SU-DHL-6 (cell line): ENCODE results near the gene KAT8.
"Not testable (repeated sequence)": the region's sequence is repeated elsewhere in the genome, so short reads cannot be mapped to it uniquely, and the experiment has no call there.

Source experiments
- H2AFZ ChIP-seq: fragments of 200-600 bp; sonication (generic); 2 replicates; pipeline ENCODE4 v1.6.1; 2014; ENCODE audit warnings: low read depth, mild to moderate bottlenecking, moderate library complexity, mixed read lengths, antibody characterized with exemption, low read length; ENCODE audit not compliant: severe bottlenecking
- H3F3A ChIP-seq: fragments of 200-600 bp; shearing (Covaris generic); 2 replicates; pipeline ENCODE4 v1.6.0; 2016; ENCODE audit warnings: antibody characterized with exemption, mild to moderate bottlenecking; ENCODE audit not compliant: insufficient read depth
- H3K27ac ChIP-seq: fragments of 200-600 bp; sonication (generic); 2 replicates; pipeline ENCODE4 v1.5.1; 2016; ENCODE audit warnings: low read depth, mild to moderate bottlenecking, low read length, moderate library complexity, mixed read lengths
- H3K27me3 ChIP-seq: fragments of 200-600 bp; sonication (generic), shearing (Covaris generic); 2 replicates; pipeline ENCODE4 v1.6.0; 2014; ENCODE audit warnings: mild to moderate bottlenecking, low read length
- H3K36me3 ChIP-seq: fragments of 200-600 bp; sonication (generic); 2 replicates; pipeline ENCODE4 v1.6.1; 2014; ENCODE audit warnings: mild to moderate bottlenecking, low read length, mixed read lengths
- H3K4me2 ChIP-seq: fragments of 300-600, 200-600 bp; shearing (Covaris generic), sonication (generic); 2 replicates; pipeline ENCODE4 v1.6.0; 2014; ENCODE audit warnings: low read length, low read depth, mild to moderate bottlenecking; ENCODE audit not compliant: poor library complexity, severe bottlenecking
- H3K4me3 ChIP-seq: fragments of 200-600 bp; sonication (generic); 2 replicates; pipeline ENCODE4 v1.5.1; 2014; ENCODE audit warnings: antibody characterized with exemption, low read length, mild to moderate bottlenecking, mixed read lengths; ENCODE audit not compliant: insufficient read depth, poor library complexity, severe bottlenecking
- H3K79me2 ChIP-seq: fragments of 200-600 bp; sonication (generic); 2 replicates; pipeline ENCODE4 v1.6.1; 2014; ENCODE audit warnings: mild to moderate bottlenecking, low read length, moderate library complexity; ENCODE audit not compliant: insufficient read depth
- H3K9ac ChIP-seq: fragments of 200-600 bp; sonication (generic); 2 replicates; pipeline ENCODE4 v1.7.0; 2014; ENCODE audit warnings: mild to moderate bottlenecking, low read length
- H3K9me2 ChIP-seq: fragments of 200-600 bp; sonication (generic); replicated peaks from 2 replicates; pipeline ENCODE4 v1.6.1; 2014; ENCODE audit warnings: low read length; ENCODE audit not compliant: insufficient read depth
- H3K9me3 ChIP-seq: fragments of 200-600 bp; sonication (generic); 2 replicates; pipeline ENCODE4 v1.6.1; 2014; ENCODE audit warnings: low read length, mixed read lengths; ENCODE audit not compliant: insufficient read depth
- H4K20me1 ChIP-seq: fragments of 200-600 bp; sonication (generic); 2 replicates; pipeline ENCODE4 v1.6.1; 2014; ENCODE audit warnings: low read depth, mild to moderate bottlenecking, antibody characterized with exemption, low read length, moderate library complexity, mixed read lengths
- EZH2phosphoT487 ChIP-seq: fragments of 200-600 bp; sonication (generic), shearing (Covaris generic); conservative IDR thresholded peaks from 2 replicates; pipeline ENCODE4 v1.6.1; 2018; ENCODE audit warnings: mild to moderate bottlenecking, antibody characterized with exemption, low read length, moderate library complexity, mixed read lengths
- TF ChIP-seq, protein P1 (sequence below): fragments of 200-600 bp; sonication (generic); IDR thresholded peaks from one replicate; pipeline ENCODE4 v1.5.1; 2017; ENCODE audit warnings: antibody characterized with exemption, mild to moderate bottlenecking, low read length, moderate library complexity; ENCODE audit not compliant: insufficient read depth, poor library complexity, severe bottlenecking

KAT8 gene

DNA sequence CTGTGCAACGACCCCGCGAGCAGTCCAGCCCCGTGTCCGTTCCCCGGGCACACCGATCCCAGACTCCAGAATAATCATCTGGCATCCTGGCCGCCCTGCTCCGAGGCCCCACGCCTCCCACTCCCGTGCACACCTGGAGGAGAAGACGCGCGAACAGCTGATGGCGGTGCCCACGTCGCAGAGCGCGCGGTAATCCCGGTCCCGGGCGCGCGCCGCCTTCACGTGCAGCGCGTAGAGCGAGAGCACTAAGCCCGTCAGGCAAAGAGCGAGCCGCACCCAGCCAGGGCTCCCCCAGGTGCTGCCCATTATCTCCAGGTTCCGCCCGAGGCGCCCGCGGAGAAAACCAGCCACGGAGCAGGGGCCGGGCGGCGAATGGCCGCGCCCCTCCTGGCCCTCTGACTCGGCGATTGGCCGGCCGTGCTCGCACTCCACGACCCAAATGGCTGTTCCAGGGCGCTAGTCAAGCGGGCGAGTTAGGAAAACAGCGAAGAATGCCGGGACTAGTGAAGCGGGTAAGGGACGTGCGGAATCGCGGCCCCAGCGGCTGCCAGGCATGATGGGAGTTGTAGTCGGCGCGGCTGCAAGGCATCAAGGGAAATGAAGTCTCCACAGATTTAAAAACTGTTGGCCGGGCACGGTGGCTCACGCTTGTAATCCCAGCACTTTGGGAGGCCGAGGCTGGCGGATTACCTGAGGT lies 22.9 kb upstream of the KAT8 start, which contains the start of gene VKORC1:
Gene VKORC1 (minus strand): TSS at position 374 of the 697 bp plus-strand sequence. CDS start 68 bp downstream, at position 306.
- no peaks in the 10 kb centered on the region for H3K36me3 ChIP-seq
- peaks cover 10% of the 10 kb centered on the region for H3F3A ChIP-seq
- H4K20me1 ChIP-seq, result peaks cover 2% of the 10 kb centered on the region; the same call in 1 of the 2 replicates
- no peaks in the 10 kb centered on the region for H3K9me2 ChIP-seq
- peak within 1 kb of the TSS; percentile 82 for H3K4me3 ChIP-seq
- peak within 1 kb of the TSS; percentile 73 for H3K9ac ChIP-seq
- peak within 1 kb of the TSS; percentile 98 for H2AFZ ChIP-seq
- TF ChIP-seq, protein P1, sequence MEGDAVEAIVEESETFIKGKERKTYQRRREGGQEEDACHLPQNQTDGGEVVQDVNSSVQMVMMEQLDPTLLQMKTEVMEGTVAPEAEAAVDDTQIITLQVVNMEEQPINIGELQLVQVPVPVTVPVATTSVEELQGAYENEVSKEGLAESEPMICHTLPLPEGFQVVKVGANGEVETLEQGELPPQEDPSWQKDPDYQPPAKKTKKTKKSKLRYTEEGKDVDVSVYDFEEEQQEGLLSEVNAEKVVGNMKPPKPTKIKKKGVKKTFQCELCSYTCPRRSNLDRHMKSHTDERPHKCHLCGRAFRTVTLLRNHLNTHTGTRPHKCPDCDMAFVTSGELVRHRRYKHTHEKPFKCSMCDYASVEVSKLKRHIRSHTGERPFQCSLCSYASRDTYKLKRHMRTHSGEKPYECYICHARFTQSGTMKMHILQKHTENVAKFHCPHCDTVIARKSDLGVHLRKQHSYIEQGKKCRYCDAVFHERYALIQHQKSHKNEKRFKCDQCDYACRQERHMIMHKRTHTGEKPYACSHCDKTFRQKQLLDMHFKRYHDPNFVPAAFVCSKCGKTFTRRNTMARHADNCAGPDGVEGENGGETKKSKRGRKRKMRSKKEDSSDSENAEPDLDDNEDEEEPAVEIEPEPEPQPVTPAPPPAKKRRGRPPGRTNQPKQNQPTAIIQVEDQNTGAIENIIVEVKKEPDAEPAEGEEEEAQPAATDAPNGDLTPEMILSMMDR, result no peak
- no peak for TF ChIP-seq EZH2phosphoT487
- no peaks in the 10 kb centered on the region for H3K27me3 ChIP-seq
- peak within 1 kb of the TSS; percentile 72 for H3K4me2 ChIP-seq
- no peaks in the 10 kb centered on the region for H3K9me3 ChIP-seq
- H3K27ac ChIP-seq, result peak within 1 kb of the TSS; percentile 76
- peaks cover 20% of the 10 kb centered on the region for H3K79me2 ChIP-seq

DNA sequence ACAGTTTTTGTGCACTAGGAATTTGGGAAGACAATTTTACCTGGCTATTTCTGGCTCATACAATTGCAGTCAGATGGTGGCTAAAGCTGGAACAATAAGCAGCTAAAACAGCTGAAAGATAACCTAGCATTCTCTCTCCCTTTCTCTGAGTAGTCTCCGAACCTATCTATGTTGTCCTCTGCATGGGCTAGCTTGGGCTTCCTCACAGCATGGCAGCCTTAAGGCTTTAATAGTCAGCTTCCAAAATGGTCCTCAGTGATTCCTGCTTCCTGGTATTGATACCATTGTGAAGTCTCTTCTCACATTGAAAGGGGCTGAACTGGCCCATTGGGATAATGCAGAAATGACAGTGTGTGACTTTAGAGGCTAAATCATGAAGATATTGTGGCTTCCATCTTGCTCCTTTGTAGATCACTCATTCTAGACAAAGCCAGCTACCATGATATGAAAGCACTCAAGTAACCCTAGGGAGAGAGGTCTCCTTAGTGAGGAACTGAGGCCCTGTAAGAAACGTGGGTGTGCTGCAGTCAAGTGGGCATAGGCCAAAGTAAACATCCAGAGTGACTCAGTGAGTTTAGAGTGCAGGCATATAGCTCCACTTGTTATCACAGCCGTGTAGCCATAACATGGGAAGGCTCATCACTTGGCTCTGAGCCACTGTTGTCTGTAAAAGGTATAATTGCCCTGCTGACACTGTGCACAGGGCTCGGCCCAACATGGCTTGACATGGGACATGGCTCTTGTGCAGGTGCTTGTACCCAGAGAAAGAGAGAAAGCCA lies 17.4 kb upstream of the KAT8 start:
- Histone ChIP-seq H2AFZ (no peak overlapping the region), H3K9me2 (no peaks in the 10 kb centered on the region)
- TF ChIP-seq EZH2phosphoT487, result no peak
- TF ChIP-seq, protein P1, result no peak

DNA sequence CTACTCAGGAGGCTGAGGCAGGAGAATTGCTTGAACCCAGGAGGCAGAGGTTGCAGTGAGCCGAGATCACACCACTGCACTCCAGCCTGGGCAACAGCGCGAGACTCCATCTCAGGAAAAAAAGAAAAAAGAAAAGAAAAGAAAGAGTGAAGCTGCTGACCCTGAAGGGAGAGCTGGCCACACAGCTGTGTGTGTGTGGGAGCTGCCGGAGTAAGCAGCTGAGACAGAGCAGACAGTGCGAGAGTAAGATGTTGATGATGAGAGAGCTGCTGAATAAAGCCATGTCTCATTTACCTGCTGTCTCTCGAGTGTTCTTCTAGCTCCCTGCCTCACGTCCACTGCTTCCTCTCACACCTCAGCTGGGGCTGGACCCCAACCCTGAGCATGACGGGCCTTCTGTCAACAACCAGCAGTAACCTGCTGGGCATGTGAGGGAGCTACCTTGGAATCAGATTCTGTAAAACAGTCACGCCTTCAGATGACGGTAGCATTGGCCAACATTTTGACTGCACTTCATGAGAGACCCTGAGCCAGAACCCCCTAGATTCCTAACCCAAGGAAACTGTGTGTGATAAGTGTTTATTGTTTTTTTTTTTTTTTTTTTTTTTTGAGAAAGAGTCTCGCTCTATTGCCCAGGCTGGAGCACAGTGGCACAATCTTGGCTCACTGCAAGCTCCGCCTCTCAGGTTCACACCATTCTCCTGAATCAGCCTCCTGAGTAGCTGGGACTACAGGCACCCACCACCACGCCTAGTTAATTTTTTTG lies 16.4 kb upstream of the KAT8 start:
- not testable (repeated sequence) for H3K36me3 ChIP-seq, H3K4me3 ChIP-seq, H3F3A ChIP-seq, H3K9me2 ChIP-seq, H2AFZ ChIP-seq, H3K27me3 ChIP-seq, H3K4me2 ChIP-seq, H3K27ac ChIP-seq, H3K9ac ChIP-seq, H3K9me3 ChIP-seq, H4K20me1 ChIP-seq, H3K79me2 ChIP-seq

More for the DNA sequence above, 17.4 kb upstream of the KAT8 start:
- Histone ChIP-seq H3K27ac (no peak overlapping the region), H3K9me3 (no peaks in the 10 kb centered on the region), H3K4me2 (no peak overlapping the region), H3K36me3 (no peaks in the 10 kb centered on the region), H3K79me2 (no peaks in the 10 kb centered on the region), H3K9ac (no peak overlapping the region), H4K20me1 (no peaks in the 10 kb centered on the region), H3F3A (peaks cover 4% of the 10 kb centered on the region; the same call in 1 of the 2 replicates), H3K4me3 (no peak overlapping the region), H3K27me3 (no peaks in the 10 kb centered on the region)
